Raji (cell line): ENCODE measurements around the gene NATD1.

Experiments used
- POLR2A ChIP-seq: IDR thresholded peaks from 2 replicates; pipeline ENCODE4 v1.6.1; 2011; ENCODE audit warnings: low read depth, low read length, control low read depth; ENCODE audit not compliant: insufficient read depth

The NATD1 gene

GRCh38 chr17:21271454-21272183, 18.4 kb upstream of the NATD1 start:
- TF ChIP-seq POLR2A: no peak

GRCh38 chr17:21269394-21269793, 16.2 kb upstream of the NATD1 start:
- no peak for TF ChIP-seq POLR2A

- TF ChIP-seq POLR2A: no peak
Observed at GRCh38 chr17:21268596-21269188, 15.5 kb upstream of the NATD1 start.

GRCh38 chr17:21263376-21263775, 10.2 kb upstream of the NATD1 start:
- no peak for TF ChIP-seq POLR2A

- no peak for TF ChIP-seq POLR2A
Observed at GRCh38 chr17:21262259-21262993, 9.2 kb upstream of the NATD1 start.

- TF ChIP-seq POLR2A: no peak
Observed at GRCh38 chr17:21258593-21258992, 5.4 kb upstream of the NATD1 start.

- no peak for TF ChIP-seq POLR2A
Observed at GRCh38 chr17:21253646-21254441, 634 bp upstream of the NATD1 start.

- TF ChIP-seq POLR2A: no peak
Observed at GRCh38 chr17:21252289-21252795, 868 bp downstream of the NATD1 start.

GRCh38 chr17:21251337-21252010, 1.7 kb downstream of the NATD1 start:
- no peak for TF ChIP-seq POLR2A

- TF ChIP-seq POLR2A: no peak
Observed at GRCh38 chr17:21250854-21251253, 2.4 kb downstream of the NATD1 start.

- no peak for TF ChIP-seq POLR2A
Observed at GRCh38 chr17:21249920-21250703, 3.1 kb downstream of the NATD1 start.

GRCh38 chr17:21249086-21249795, 4.0 kb downstream of the NATD1 start:
- no peak for TF ChIP-seq POLR2A

GRCh38 chr17:21248500-21248899, 4.7 kb downstream of the NATD1 start:
- TF ChIP-seq POLR2A: no peak

- no peak for TF ChIP-seq POLR2A
Observed at GRCh38 chr17:21247552-21248258, 5.5 kb downstream of the NATD1 start.
